B cell (primary cell): ENCODE results near the gene LITAF. TPM values are rescaled to one million over a fixed set of nuclear protein-coding genes. Genes with fewer than 3 reads are reported as not detected.

Experiments used
- ATAC-seq: fragments of 200-7000 bp; cut with Tn5 transposase; one replicate; pipeline ENCODE4 v1.10.0; 2021; ENCODE audit warnings: low read depth, mild to moderate bottlenecking, moderate number of reproducible peaks, moderate library complexity
- CTCF ChIA-PET: fragments of 350-600 bp; sonication (Branson Sonifier 250); formaldehyde crosslinking; loops from one replicate; lab custom pipeline; 2021; ENCODE audit warnings: antibody characterized with exemption, inconsistent platforms; lab: Charles Lee
- POLR2A ChIA-PET: fragments of 350-600 bp; sonication (Branson Sonifier 250); formaldehyde crosslinking; loops from one replicate; lab custom pipeline; 2021; ENCODE audit warnings: antibody characterized with exemption; lab: Charles Lee
- DNase-seq: peaks from one replicate; pipeline ENCODE4 v3.0.0; 2013
- H2AFZ ChIP-seq: 2 replicates; pipeline ENCODE4 v1.6.1; 2012; ENCODE audit warnings: mild to moderate bottlenecking, low read depth, low read length; ENCODE audit not compliant: insufficient read depth, poor library complexity, severe bottlenecking
- H3K27ac ChIP-seq, 2 donors: 1 replicate in 1 of 2; 2 replicates in 1 of 2; pipeline ENCODE4 v1.5.1; 2012 to 2013; ENCODE audit warnings: low read length in 2 of 2, mild to moderate bottlenecking in 2 of 2, moderate library complexity in 1 of 2
- H3K27me3 ChIP-seq, 4 experiments: fragments of 200-600 bp in 1 of 4; sonication (generic) in 1 of 4; replicated peaks in 1 of 4; 1 replicate in 2 of 4; 2 replicates in 2 of 4; pipeline versions ENCODE4 v1.6.1 to v1.7.0; 2013 to 2016; ENCODE audit warnings: low read length in 3 of 4, mild to moderate bottlenecking in 2 of 4, mixed read lengths in 1 of 4, moderate library complexity in 1 of 4; ENCODE audit not compliant: insufficient read depth in 4 of 4, control insufficient read depth in 3 of 4; ENCODE audit errors: control extremely low read depth in 1 of 4
- H3K36me3 ChIP-seq, 2 experiments: replicated peaks in 1 of 2; 1 replicate in 1 of 2; 2 replicates in 1 of 2; pipeline versions ENCODE4 v1.6.1 to v1.7.1; 2013; ENCODE audit warnings: low read length in 1 of 2; ENCODE audit not compliant: insufficient read depth in 2 of 2, control insufficient read depth in 1 of 2; ENCODE audit errors: control extremely low read depth in 1 of 2, extremely low read depth in 1 of 2
- H3K4me1 ChIP-seq, 2 donors: fragments of 200-600 bp in 1 of 2; sonication (generic) in 1 of 2; 1 replicate in 1 of 2; 2 replicates in 1 of 2; pipeline versions ENCODE4 v1.5.1 to v1.6.1; 2013 to 2017; ENCODE audit warnings: low read length in 2 of 2; ENCODE audit not compliant: control insufficient read depth in 2 of 2, insufficient read depth in 2 of 2
- H3K4me2 ChIP-seq: replicated peaks from 2 replicates; pipeline ENCODE3; 2012; ENCODE audit warnings: mild to moderate bottlenecking, low read depth, low read length; ENCODE audit not compliant: poor library complexity, severe bottlenecking
- H3K4me3 ChIP-seq, 5 experiments: fragments of 200-600 bp in 1 of 5; sonication (generic) in 1 of 5; 1 replicate in 3 of 5; 2 replicates in 2 of 5; pipeline versions ENCODE4 v1.5.1 to v1.7.0; 2011 to 2016; ENCODE audit warnings: low read length in 4 of 5, mild to moderate bottlenecking in 4 of 5, low read depth in 2 of 5, control low read depth in 1 of 5, moderate library complexity in 1 of 5; ENCODE audit not compliant: insufficient read depth in 1 of 5; ENCODE audit errors: control extremely low read depth in 1 of 5, extremely low read depth in 1 of 5
- H3K79me2 ChIP-seq: fragments of 200-600 bp; sonication (generic); one replicate; pipeline ENCODE4 v1.6.0; 2016; ENCODE audit warnings: low read length; ENCODE audit not compliant: control insufficient read depth, insufficient read depth
- H3K9ac ChIP-seq: fragments of 200-600 bp; sonication (generic); 2 replicates; pipeline ENCODE4 v1.6.1; 2017; ENCODE audit warnings: mild to moderate bottlenecking, low read length, moderate library complexity
- H3K9me3 ChIP-seq, 3 donors: one replicate each; pipeline versions ENCODE4 v1.6.1 to v1.7.1; 2013; ENCODE audit warnings: low read length in 2 of 3; ENCODE audit not compliant: control insufficient read depth in 2 of 3, insufficient read depth in 1 of 3; ENCODE audit errors: control extremely low read depth in 1 of 3
- H4K20me1 ChIP-seq: 2 replicates; pipeline ENCODE4 v1.6.0; 2012; ENCODE audit warnings: mild to moderate bottlenecking, low read length; ENCODE audit not compliant: insufficient read depth, control insufficient read depth, poor library complexity, severe bottlenecking
- H3K27ac Mint-ChIP-seq: one replicate; pipeline ENCODE4 v1.8.0; 2021; ENCODE audit warnings: mixed read lengths
- H3K27me3 Mint-ChIP-seq: one replicate; pipeline ENCODE4 v1.8.0; 2021; ENCODE audit warnings: mixed read lengths
- H3K4me1 Mint-ChIP-seq: one replicate; pipeline ENCODE4 v1.8.0; 2021; ENCODE audit warnings: mixed read lengths
- H3K4me3 Mint-ChIP-seq: one replicate; pipeline ENCODE4 v1.8.0; 2021; ENCODE audit warnings: mixed read lengths
- H3K9me3 Mint-ChIP-seq: one replicate; pipeline ENCODE4 v1.8.0; 2022; ENCODE audit warnings: mixed read lengths; ENCODE audit not compliant: insufficient read depth
- EZH2 ChIP-seq: IDR thresholded peaks from 2 replicates; pipeline ENCODE4 v1.6.1; 2012; ENCODE audit warnings: borderline replicate concordance, low read depth, mild to moderate bottlenecking, moderate library complexity, low read length; ENCODE audit not compliant: insufficient read depth, poor library complexity, severe bottlenecking
- WGBS: methylation state at CpG from one replicate; pipeline ENCODE4 v1.1.5; 2013; ENCODE audit warnings: missing lambda C conversion rate; ENCODE audit not compliant: insufficient coverage; 5-methylcytosine and 5-hydroxymethylcytosine counted together
- intact Hi-C: fragments of 100-400 bp; cut with micrococcal nuclease; formaldehyde crosslinking; loops from one replicate; pipeline ENCODE4 v1.10.0; 2022
- polyA plus RNA-seq: library from polyadenylated mRNA; depleted of rRNA; stranded (reverse); fragments of >200 nt; gene quantifications from 2 replicates; pipeline ENCODE4 v1.2.3, GENCODE V29; 2012
- total RNA-seq, 2 donors: library from RNA; stranded (reverse); fragments of 120-200 nt in 1 of 2; gene quantifications; 1 replicate in 1 of 2; 2 replicates in 1 of 2; pipeline versions ENCODE4 v1.2.3 to v1.2.4, GENCODE V29; 2013 to 2022
- TF ChIP-seq, protein P1 (sequence below): fragments of 200-600 bp; IDR thresholded peaks from one replicate; pipeline ENCODE4 v1.8.0; 2022; ENCODE audit warnings: antibody characterized with exemption, mild to moderate bottlenecking

LITAF gene
- total and polyA plus RNA-seq, 2 donors (not counting 1 experiment from before 2014, with no cell fraction given) = 93.6 to 125 TPM

DNA sequence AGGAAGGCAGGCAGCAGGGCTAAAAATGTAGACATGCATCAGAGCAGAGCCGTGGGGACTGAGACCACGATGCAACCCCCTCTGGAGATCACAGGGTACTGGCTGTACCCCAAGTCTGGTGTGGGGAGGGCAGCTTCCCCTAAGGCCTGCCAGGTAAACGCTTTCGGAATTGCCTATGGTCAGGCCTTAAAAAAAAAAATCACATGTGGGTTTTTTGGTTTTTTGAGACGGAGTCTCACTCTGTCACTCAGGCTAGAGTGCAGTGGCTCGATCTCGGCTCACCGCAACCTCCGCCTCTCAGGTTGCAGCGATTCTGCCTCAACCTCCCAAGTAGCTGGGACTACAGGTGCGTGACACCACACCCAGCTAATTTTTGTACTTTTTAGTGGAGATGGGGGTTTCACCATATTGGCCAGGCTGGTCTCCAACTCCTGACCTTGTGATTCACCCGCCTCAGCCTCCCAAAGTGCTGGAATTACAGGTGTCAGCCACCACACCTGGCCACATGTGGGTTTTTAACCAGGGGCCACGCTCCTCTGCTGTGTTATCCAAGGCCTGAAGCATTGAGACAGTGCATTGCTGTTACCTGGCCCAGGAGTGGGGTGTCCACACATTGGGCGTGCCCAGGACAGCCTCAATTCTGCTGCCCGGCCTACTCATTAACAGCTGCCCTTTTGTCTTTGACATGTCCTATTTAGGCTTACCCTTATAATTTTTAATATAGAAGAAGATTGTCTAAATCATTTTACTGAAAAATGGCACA, 50.4 kb downstream of the LITAF start:
- H3K27ac Mint-ChIP-seq = no peak overlapping the region
- Histone ChIP-seq H3K4me1 (no peaks in the 10 kb centered on the region), H3K79me2 (no peaks in the 10 kb centered on the region), H3K4me3 (no peak overlapping the region), H3K36me3 (no peaks in the 10 kb centered on the region), H3K27me3 (no peaks in the 10 kb centered on the region), H4K20me1 (no peaks in the 10 kb centered on the region), H3K4me2 (no peak overlapping the region), H3K9me3 (no peaks in the 10 kb centered on the region), H3K9ac (no peak overlapping the region), H3K27ac (no peak overlapping the region), H2AFZ (no peak overlapping the region)
- TF ChIP-seq EZH2 = no peak
- intact Hi-C loops = loop anchor here (10.0 kb wide), 1 partner anchor 571 kb away; no protein-coding TSS in a partner anchor
- no peaks in the 10 kb centered on the region for H3K27me3 Mint-ChIP-seq
- ChIA-PET CTCF (interaction anchor here (2.2 to 9.6 kb wide), 2 partner anchors 105 to 178 kb away, joined by 16 to 128 read pairs; no protein-coding TSS in a partner anchor), POLR2A (no interaction called here)
- H3K9me3 Mint-ChIP-seq = no peaks in the 10 kb centered on the region
- H3K4me3 Mint-ChIP-seq = no peak overlapping the region
- DNase-seq (no peak), ATAC-seq (no peak)
- peaks cover 5% of the 10 kb centered on the region for H3K4me1 Mint-ChIP-seq
- WGBS = 87% methylated on average over 12 of the region's 15 CpGs

DNA sequence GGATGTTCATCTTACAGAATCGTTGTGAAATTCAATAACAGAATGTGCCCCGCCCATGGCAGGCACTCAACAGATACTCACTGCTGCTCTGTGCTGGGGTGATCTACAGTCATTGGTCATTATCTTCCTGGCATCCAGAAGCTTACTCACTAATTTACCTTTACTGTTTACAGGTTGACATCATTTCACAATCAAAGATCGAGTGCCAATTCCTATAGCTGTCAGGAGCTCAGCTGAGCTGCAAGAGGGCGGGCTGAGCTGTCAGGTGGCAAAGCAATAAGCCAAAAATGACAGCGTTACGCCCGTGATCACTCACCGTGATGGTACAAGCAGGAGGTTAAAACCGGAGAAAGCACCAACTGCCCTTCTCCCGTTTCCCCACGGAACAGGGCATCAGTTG, 51.2 kb downstream of the LITAF start:
- Histone ChIP-seq H3K9ac (no peak overlapping the region), H3K79me2 (no peaks in the 10 kb centered on the region), H3K4me2 (no peak overlapping the region), H4K20me1 (no peaks in the 10 kb centered on the region), H3K9me3 (no peaks in the 10 kb centered on the region), H3K36me3 (no peaks in the 10 kb centered on the region), H2AFZ (no peak overlapping the region), H3K27me3 (no peaks in the 10 kb centered on the region), H3K4me3 (no peak overlapping the region), H3K4me1 (no peaks in the 10 kb centered on the region), H3K27ac (no peak overlapping the region)
- H3K4me3 Mint-ChIP-seq = no peak overlapping the region
- ChIA-PET POLR2A (no interaction called here), CTCF (interaction anchor here (0.5 to 9.6 kb wide), 3 partner anchors 106 to 765 kb away, joined by 3 to 128 read pairs (median 16); no protein-coding TSS in a partner anchor)
- ATAC-seq (no peak), DNase-seq (no peak)
- no peaks in the 10 kb centered on the region for H3K9me3 Mint-ChIP-seq
- intact Hi-C loops = loop anchor here (10.0 kb wide), 1 partner anchor 571 kb away; no protein-coding TSS in a partner anchor
- no peaks in the 10 kb centered on the region for H3K27me3 Mint-ChIP-seq
- TF ChIP-seq, protein P1, sequence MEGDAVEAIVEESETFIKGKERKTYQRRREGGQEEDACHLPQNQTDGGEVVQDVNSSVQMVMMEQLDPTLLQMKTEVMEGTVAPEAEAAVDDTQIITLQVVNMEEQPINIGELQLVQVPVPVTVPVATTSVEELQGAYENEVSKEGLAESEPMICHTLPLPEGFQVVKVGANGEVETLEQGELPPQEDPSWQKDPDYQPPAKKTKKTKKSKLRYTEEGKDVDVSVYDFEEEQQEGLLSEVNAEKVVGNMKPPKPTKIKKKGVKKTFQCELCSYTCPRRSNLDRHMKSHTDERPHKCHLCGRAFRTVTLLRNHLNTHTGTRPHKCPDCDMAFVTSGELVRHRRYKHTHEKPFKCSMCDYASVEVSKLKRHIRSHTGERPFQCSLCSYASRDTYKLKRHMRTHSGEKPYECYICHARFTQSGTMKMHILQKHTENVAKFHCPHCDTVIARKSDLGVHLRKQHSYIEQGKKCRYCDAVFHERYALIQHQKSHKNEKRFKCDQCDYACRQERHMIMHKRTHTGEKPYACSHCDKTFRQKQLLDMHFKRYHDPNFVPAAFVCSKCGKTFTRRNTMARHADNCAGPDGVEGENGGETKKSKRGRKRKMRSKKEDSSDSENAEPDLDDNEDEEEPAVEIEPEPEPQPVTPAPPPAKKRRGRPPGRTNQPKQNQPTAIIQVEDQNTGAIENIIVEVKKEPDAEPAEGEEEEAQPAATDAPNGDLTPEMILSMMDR = no peak
- TF ChIP-seq EZH2 = no peak
- no peak overlapping the region for H3K27ac Mint-ChIP-seq
- H3K4me1 Mint-ChIP-seq = peaks cover 5% of the 10 kb centered on the region
- WGBS = 94% methylated on average over 10 of the region's 11 CpGs
